OCI-LY1 (cell line): ENCODE results near the gene NCF4.

Experiments used
- H2AFZ ChIP-seq: fragments of 200-600 bp; sonication (generic), shearing (Covaris generic); 2 replicates; pipeline ENCODE4 v1.6.0; 2014; ENCODE audit warnings: antibody characterized with exemption, mild to moderate bottlenecking, low read length
- H3F3A ChIP-seq: fragments of 200-600 bp; sonication (generic), shearing (Covaris generic); 2 replicates; pipeline ENCODE4 v1.6.0; 2014; ENCODE audit warnings: mild to moderate bottlenecking, antibody characterized with exemption, low read length, moderate library complexity; ENCODE audit not compliant: insufficient read depth
- H3K27ac ChIP-seq: fragments of 200-600 bp; sonication (generic); 2 replicates; pipeline ENCODE4 v1.5.1; 2014; ENCODE audit warnings: low read length, mixed run types, mild to moderate bottlenecking, low read depth; ENCODE audit not compliant: poor library complexity, severe bottlenecking
- H3K27me3 ChIP-seq: fragments of 200-600 bp; sonication (generic); 2 replicates; pipeline ENCODE4 v1.6.0; 2014; ENCODE audit warnings: antibody characterized with exemption, mild to moderate bottlenecking, low read length, moderate library complexity; ENCODE audit not compliant: insufficient read depth
- H3K36me3 ChIP-seq: fragments of 200-600 bp; sonication (generic); 2 replicates; pipeline ENCODE4 v1.6.1; 2014; ENCODE audit warnings: mild to moderate bottlenecking, antibody characterized with exemption, low read length, moderate library complexity, mixed read lengths; ENCODE audit not compliant: insufficient read depth
- H3K4me1 ChIP-seq: fragments of 200-600 bp; sonication (generic); 2 replicates; pipeline ENCODE4 v1.5.1; 2014; ENCODE audit warnings: mild to moderate bottlenecking, low read length, moderate library complexity; ENCODE audit not compliant: insufficient read depth, severe bottlenecking
- H3K4me2 ChIP-seq: fragments of 200-600 bp; sonication (generic), shearing (Covaris generic); 2 replicates; pipeline ENCODE4 v1.6.1; 2014; ENCODE audit warnings: low read length
- H3K4me3 ChIP-seq: fragments of 200-600 bp; sonication (generic); 2 replicates; pipeline ENCODE4 v1.5.1; 2014; ENCODE audit warnings: low read length, low read depth, mild to moderate bottlenecking, mixed read lengths; ENCODE audit not compliant: poor library complexity, severe bottlenecking
- H3K79me2 ChIP-seq: fragments of 200-600 bp; shearing (Covaris generic); 2 replicates; pipeline ENCODE4 v1.6.1; 2016; ENCODE audit warnings: mixed run types, low read length, mixed read lengths; ENCODE audit not compliant: insufficient read depth
- H3K9ac ChIP-seq: fragments of 200-600 bp; sonication (generic), shearing (Covaris generic); 2 replicates; pipeline ENCODE4 v1.6.1; 2014; ENCODE audit warnings: mild to moderate bottlenecking, low read length, mixed read lengths
- H3K9me2 ChIP-seq: fragments of 200-600 bp; sonication (generic), shearing (Covaris generic); 2 replicates; pipeline ENCODE4 v1.6.1; 2014; ENCODE audit warnings: low read depth, mild to moderate bottlenecking, low read length, mixed read lengths
- H3K9me3 ChIP-seq: fragments of 200-600 bp; shearing (Covaris generic); 2 replicates; pipeline ENCODE4 v1.6.1; 2014; ENCODE audit warnings: low read length, mixed read lengths
- H4K20me1 ChIP-seq: fragments of 200-600 bp; sonication (generic), shearing (Covaris generic); 2 replicates; pipeline ENCODE4 v1.6.0; 2016; ENCODE audit warnings: mild to moderate bottlenecking, low read length; ENCODE audit not compliant: insufficient read depth
- EZH2 ChIP-seq: fragments of 200-600 bp; sonication (generic), shearing (Covaris generic); IDR thresholded peaks from 2 replicates; pipeline ENCODE4 v1.8.0; 2017; ENCODE audit warnings: borderline replicate concordance, mixed run types, mild to moderate bottlenecking, antibody characterized with exemption, low read length, moderate library complexity, mixed read lengths
- TF ChIP-seq, protein P1 (sequence below): fragments of 200-600 bp; sonication (generic), shearing (Covaris generic); IDR thresholded peaks from 2 replicates; pipeline ENCODE4 v1.5.1; 2017; ENCODE audit warnings: mild to moderate bottlenecking, antibody characterized with exemption, low read length, moderate library complexity, mixed read lengths

NCF4 gene

DNA sequence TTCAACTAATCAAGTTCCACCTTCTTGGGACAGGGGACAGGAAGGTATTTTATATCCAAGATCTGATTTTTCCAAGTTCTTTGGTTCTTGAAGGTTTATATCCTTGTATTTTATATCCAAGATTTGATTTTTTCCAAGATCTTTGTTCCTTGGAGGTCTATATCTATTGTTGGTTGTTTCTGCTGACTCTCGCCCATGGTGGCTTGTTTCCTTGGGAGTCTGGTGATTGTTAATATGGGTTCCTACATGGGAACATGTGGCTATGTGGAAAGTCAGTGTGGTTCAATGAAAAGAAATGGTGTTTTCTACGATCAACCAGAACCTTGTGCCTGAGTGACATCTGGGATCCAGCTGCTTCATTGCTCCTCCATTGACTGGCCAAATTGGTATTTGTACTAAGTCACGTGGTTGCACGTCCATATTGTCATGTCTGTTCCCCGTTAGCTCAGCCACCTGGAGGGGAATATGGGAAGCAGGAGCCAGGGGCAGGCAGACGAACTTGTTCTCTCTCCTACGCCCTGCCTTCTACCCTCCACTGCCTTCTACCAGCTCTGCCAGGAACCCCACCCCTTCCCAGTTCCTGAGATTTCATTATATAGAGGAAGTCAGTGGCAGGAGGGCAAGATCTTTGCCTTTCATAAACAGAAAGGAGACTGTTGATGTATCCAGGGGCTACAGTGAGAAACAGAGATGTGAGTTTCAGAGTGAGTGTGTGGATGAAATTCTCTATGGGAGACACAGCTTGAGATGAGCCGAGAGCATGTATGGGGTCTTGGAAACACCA is 41.5 kb downstream of the NCF4 start:
- Histone ChIP-seq H3K9ac (no peak overlapping the region), H4K20me1 (no peaks in the 10 kb centered on the region), H3K4me2 (no peak overlapping the region), H3K36me3 (no peaks in the 10 kb centered on the region), H3K9me2 (no peaks in the 10 kb centered on the region), H3F3A (no peaks in the 10 kb centered on the region), H3K79me2 (no peaks in the 10 kb centered on the region), H3K27ac (no peak overlapping the region), H3K9me3 (no peaks in the 10 kb centered on the region), H3K4me1 (no peaks in the 10 kb centered on the region), H3K27me3 (peaks cover 14% of the 10 kb centered on the region; the same call in 1 of the 2 replicates), H2AFZ (no peak overlapping the region), H3K4me3 (no peak overlapping the region)
- TF ChIP-seq, protein P1, sequence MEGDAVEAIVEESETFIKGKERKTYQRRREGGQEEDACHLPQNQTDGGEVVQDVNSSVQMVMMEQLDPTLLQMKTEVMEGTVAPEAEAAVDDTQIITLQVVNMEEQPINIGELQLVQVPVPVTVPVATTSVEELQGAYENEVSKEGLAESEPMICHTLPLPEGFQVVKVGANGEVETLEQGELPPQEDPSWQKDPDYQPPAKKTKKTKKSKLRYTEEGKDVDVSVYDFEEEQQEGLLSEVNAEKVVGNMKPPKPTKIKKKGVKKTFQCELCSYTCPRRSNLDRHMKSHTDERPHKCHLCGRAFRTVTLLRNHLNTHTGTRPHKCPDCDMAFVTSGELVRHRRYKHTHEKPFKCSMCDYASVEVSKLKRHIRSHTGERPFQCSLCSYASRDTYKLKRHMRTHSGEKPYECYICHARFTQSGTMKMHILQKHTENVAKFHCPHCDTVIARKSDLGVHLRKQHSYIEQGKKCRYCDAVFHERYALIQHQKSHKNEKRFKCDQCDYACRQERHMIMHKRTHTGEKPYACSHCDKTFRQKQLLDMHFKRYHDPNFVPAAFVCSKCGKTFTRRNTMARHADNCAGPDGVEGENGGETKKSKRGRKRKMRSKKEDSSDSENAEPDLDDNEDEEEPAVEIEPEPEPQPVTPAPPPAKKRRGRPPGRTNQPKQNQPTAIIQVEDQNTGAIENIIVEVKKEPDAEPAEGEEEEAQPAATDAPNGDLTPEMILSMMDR, result no peak
- TF ChIP-seq EZH2, result no peak

DNA sequence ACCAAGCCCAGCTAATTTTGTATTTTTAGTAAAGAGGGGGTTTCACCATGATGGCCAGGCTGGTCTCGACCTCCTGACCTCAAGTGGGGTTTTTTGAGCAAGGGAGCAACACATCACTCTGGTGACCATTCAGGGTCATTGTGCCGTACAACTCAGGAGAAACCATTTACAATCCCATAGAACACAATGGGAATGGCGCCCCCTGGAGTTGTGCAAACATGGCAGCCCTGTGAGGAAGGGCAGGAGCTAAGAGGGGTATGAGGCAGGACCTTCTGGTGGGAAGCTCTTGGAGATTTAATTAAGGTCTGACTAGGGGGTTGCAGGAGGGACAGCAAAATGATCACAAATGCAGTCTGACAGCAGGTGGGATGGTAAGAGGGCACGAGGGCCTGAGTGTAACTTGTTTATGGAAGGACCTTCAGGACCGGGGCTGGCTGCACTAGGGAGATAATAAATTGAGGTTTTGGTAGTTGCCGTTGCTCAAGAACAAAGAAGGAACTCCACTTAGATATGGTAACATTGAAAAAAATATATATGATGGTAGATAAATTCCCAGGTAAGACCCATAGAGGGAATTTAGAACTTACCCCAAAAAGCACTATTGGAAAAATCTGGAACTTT is 43.6 kb downstream of the NCF4 start:
- Histone ChIP-seq H3K4me2 (no peak overlapping the region), H3K9ac (no peak overlapping the region), H3F3A (no peaks in the 10 kb centered on the region), H3K4me1 (no peaks in the 10 kb centered on the region), H3K27ac (no peak overlapping the region), H4K20me1 (no peaks in the 10 kb centered on the region), H3K36me3 (no peaks in the 10 kb centered on the region), H3K9me3 (no peaks in the 10 kb centered on the region), H3K4me3 (no peak overlapping the region), H3K9me2 (no peaks in the 10 kb centered on the region), H3K27me3 (peaks cover 10% of the 10 kb centered on the region; the same call in 1 of the 2 replicates), H3K79me2 (no peaks in the 10 kb centered on the region), H2AFZ (no peak overlapping the region)
- TF ChIP-seq, protein P1, result peak; percentile 13; the same call in 1 of the 2 replicates
- TF ChIP-seq EZH2, result no peak

DNA sequence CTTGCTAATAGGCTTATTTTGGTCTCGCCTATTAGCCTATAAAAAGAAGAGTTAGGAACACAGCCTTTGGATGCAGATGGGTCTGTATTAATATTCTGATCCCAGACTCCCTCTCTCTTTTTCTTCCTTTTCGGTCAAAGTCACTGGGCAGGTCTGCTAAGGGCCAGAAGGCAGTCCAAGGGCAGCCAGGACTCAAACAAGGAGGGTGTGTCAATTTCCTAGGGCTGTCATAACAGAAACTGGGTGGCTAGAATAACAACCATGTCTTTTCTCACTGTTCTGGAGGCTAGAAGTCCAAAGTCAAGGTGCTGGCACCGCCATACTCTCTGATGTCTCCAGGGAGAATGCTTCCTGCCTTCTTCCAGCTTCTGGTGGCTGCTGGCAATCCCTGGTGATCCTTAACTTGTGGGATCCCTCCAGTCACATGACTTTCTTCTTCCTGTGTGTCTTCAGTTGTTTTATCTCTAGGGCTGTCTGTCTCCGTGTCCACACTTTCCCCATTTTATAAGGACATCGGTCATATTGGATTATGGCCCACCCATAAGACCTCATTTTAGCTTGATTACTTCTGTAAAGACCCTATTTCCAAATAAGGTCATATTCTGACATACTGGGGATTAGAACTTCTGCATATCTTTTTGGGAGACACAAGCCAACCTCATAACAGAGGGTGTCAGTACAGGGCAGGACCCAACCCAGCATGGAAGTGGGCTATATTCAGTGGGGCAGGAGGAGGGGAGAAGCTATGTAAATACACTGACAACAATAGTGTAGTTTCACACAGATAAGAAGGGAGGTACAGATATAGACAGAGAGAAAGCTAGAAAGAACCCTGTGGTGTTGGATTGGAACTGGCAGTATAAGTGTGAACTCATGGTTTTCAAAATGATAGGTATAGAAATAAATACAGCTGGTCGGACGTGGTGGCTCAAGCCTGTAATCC is 46.7 kb downstream of the NCF4 start:
- H3K9ac ChIP-seq, result no peak overlapping the region
- H3K27me3 ChIP-seq, result peaks cover 4% of the 10 kb centered on the region; the same call in 1 of the 2 replicates
- H3F3A ChIP-seq, result no peaks in the 10 kb centered on the region
- no peaks in the 10 kb centered on the region for H3K9me2 ChIP-seq
- no peaks in the 10 kb centered on the region for H3K79me2 ChIP-seq
- H3K4me1 ChIP-seq, result no peaks in the 10 kb centered on the region
- no peak overlapping the region for H3K4me2 ChIP-seq
- H3K4me3 ChIP-seq, result no peak overlapping the region
- no peaks in the 10 kb centered on the region for H3K36me3 ChIP-seq
- H3K27ac ChIP-seq, result no peak overlapping the region
- H3K9me3 ChIP-seq, result no peaks in the 10 kb centered on the region
- no peak for TF ChIP-seq EZH2
- TF ChIP-seq, protein P1, result no peak
- no peak overlapping the region for H2AFZ ChIP-seq
- H4K20me1 ChIP-seq, result no peaks in the 10 kb centered on the region
